GM12874 (cell line): ENCODE results near the gene RNASE7.

Source experiments
- CTCF ChIP-seq: IDR thresholded peaks from 2 replicates; pipeline ENCODE4 v1.5.1; 2011; ENCODE audit warnings: low read depth, mild to moderate bottlenecking, control low read depth, low read length, moderate library complexity; ENCODE audit not compliant: insufficient read depth

RNASE7 gene

GRCh38 chr14:21032326-21033132, 9.6 kb upstream of the RNASE7 start:
- no peak for TF ChIP-seq CTCF

GRCh38 chr14:21033133-21033698, 8.9 kb upstream of the RNASE7 start:
- TF ChIP-seq CTCF: no peak

GRCh38 chr14:21034707-21035106, 7.5 kb upstream of the RNASE7 start, which contains the start of gene RNASE13:
RNASE13 (minus strand) TSS chr14:21034807; CDS start chr14:21034288, 519 bp downstream.
- no peak for TF ChIP-seq CTCF

- TF ChIP-seq CTCF: no peak
Observed at GRCh38 chr14:21036751-21037150, 5.4 kb upstream of the RNASE7 start.

GRCh38 chr14:21037156-21037555, 5.0 kb upstream of the RNASE7 start:
- no peak for TF ChIP-seq CTCF

GRCh38 chr14:21038441-21039422, 3.4 kb upstream of the RNASE7 start:
- TF ChIP-seq CTCF: no peak
